SK-N-SH treated with all-trans-retinoic acid at 6 μM for 48 hours (cell line): ENCODE results near the gene SLC8A3.

ENCODE experiments used
- ATAC-seq: fragments of 200-7000 bp; cut with Tn5 transposase; 3 replicates; pipeline ENCODE4 v1.9.1; 2020; ENCODE audit warnings: mild to moderate bottlenecking, moderate library complexity
- ARNTL ChIP-seq: fragments of 450-650 bp; formaldehyde crosslinking; IDR thresholded peaks from 2 replicates; pipeline ENCODE4 v1.5.0; 2020; ENCODE audit warnings: low read depth, mild to moderate bottlenecking, moderate library complexity, borderline replicate concordance
- BACH2 ChIP-seq: fragments of 250-450 bp; sonication (Bioruptor Pico); IDR thresholded peaks from 2 replicates; pipeline ENCODE4 v1.9.0; 2021; ENCODE audit warnings: mild to moderate bottlenecking, borderline replicate concordance
- CSDC2 ChIP-seq: fragments of 250-450 bp; sonication (Bioruptor Pico); IDR thresholded peaks from 2 replicates; pipeline ENCODE4 v1.5.0; 2020; ENCODE audit warnings: mild to moderate bottlenecking, moderate library complexity
- CSRNP3 ChIP-seq: fragments of 250-450 bp; sonication (Bioruptor Pico); IDR thresholded peaks from 2 replicates; pipeline ENCODE4 v1.5.1; 2021; ENCODE audit warnings: mild to moderate bottlenecking, moderate library complexity
- ESRRG ChIP-seq: fragments of 250-450 bp; sonication (Bioruptor Pico); IDR thresholded peaks from 2 replicates; pipeline ENCODE4 v1.6.1; 2021; ENCODE audit warnings: mild to moderate bottlenecking
- GLIS3 ChIP-seq: fragments of 250-450 bp; sonication (Bioruptor Pico); IDR thresholded peaks from 2 replicates; pipeline ENCODE4 v1.5.0; 2020; ENCODE audit warnings: mild to moderate bottlenecking, moderate library complexity
- ISL1 ChIP-seq: fragments of 250-450 bp; sonication (Bioruptor Pico); IDR thresholded peaks from 2 replicates; pipeline ENCODE4 v2.1.2; 2022; ENCODE audit warnings: mild to moderate bottlenecking, moderate library complexity
- OSR1 ChIP-seq: fragments of 250-450 bp; sonication (Bioruptor Pico); IDR thresholded peaks from 2 replicates; pipeline ENCODE4 v1.8.0; 2022; ENCODE audit warnings: moderate library complexity, mild to moderate bottlenecking, inconsistent platforms
- PPARA ChIP-seq: fragments of 250-450 bp; sonication (Bioruptor Pico); IDR thresholded peaks from 2 replicates; pipeline ENCODE4 v1.5.0; 2020; ENCODE audit warnings: mild to moderate bottlenecking, borderline replicate concordance
- RARB ChIP-seq: fragments of 250-450 bp; sonication (Bioruptor Pico); IDR thresholded peaks from 2 replicates; pipeline ENCODE4 v1.8.0; 2021; ENCODE audit warnings: mild to moderate bottlenecking, moderate library complexity
- SNAI2 ChIP-seq: fragments of 250-450 bp; sonication (Bioruptor Pico); IDR thresholded peaks from 2 replicates; pipeline ENCODE4 v1.5.0; 2020; ENCODE audit warnings: mild to moderate bottlenecking, moderate library complexity
- TCF4 ChIP-seq: fragments of 250-450 bp; sonication (Bioruptor Pico); IDR thresholded peaks from 2 replicates; pipeline ENCODE4 v1.8.0; 2021; ENCODE audit warnings: mild to moderate bottlenecking, moderate library complexity, borderline replicate concordance
- TOX ChIP-seq: fragments of 250-450 bp; sonication (Bioruptor Pico); IDR thresholded peaks from 2 replicates; pipeline ENCODE4 v1.8.0; 2021; ENCODE audit warnings: mild to moderate bottlenecking, moderate library complexity, borderline replicate concordance
- TSHZ2 ChIP-seq: fragments of 250-450 bp; sonication (Bioruptor Pico); IDR thresholded peaks from 2 replicates; pipeline ENCODE4 v1.5.0; 2020; ENCODE audit warnings: mild to moderate bottlenecking, moderate library complexity
- ZC3H10 ChIP-seq: fragments of 250-450 bp; sonication (Bioruptor Pico); IDR thresholded peaks from 2 replicates; pipeline ENCODE4 v1.5.1; 2021; ENCODE audit warnings: mild to moderate bottlenecking, moderate library complexity
- ZFP3 ChIP-seq: fragments of 250-450 bp; sonication (Bioruptor Pico); IDR thresholded peaks from 2 replicates; pipeline ENCODE4 v1.5.0; 2020; ENCODE audit warnings: mild to moderate bottlenecking, moderate library complexity
- ZFP30 ChIP-seq: fragments of 450-650 bp; formaldehyde crosslinking; IDR thresholded peaks from 2 replicates; pipeline ENCODE4 v1.5.0; 2022; ENCODE audit warnings: mild to moderate bottlenecking, moderate library complexity
- ZNF565 ChIP-seq: fragments of 450-650 bp; formaldehyde crosslinking; conservative IDR thresholded peaks from 2 replicates; pipeline ENCODE4 v1.5.0; 2020; ENCODE audit warnings: low read depth, mild to moderate bottlenecking, moderate library complexity
- ZNF70 ChIP-seq: fragments of 450-650 bp; formaldehyde crosslinking; IDR thresholded peaks from 2 replicates; pipeline ENCODE4 v1.5.0; 2020; ENCODE audit warnings: mild to moderate bottlenecking, moderate library complexity
- ZNF8 ChIP-seq: fragments of 450-650 bp; formaldehyde crosslinking; IDR thresholded peaks from 2 replicates; pipeline ENCODE4 v1.5.0; 2020; ENCODE audit warnings: mild to moderate bottlenecking, moderate library complexity
- TF ChIP-seq, protein P1 (sequence below): fragments of 250-450 bp; sonication (Bioruptor Pico); IDR thresholded peaks from 2 replicates; pipeline ENCODE4 v1.8.0; 2020; ENCODE audit warnings: mild to moderate bottlenecking, moderate library complexity, borderline replicate concordance
- TF ChIP-seq, protein P2 (sequence below): fragments of 250-450 bp; sonication (Bioruptor Pico); IDR thresholded peaks from 2 replicates; pipeline ENCODE4 v1.8.0; 2021; ENCODE audit warnings: low read depth, mild to moderate bottlenecking, moderate library complexity, borderline replicate concordance
- TF ChIP-seq, protein P3 (sequence below): fragments of 250-450 bp; sonication (Bioruptor Pico); IDR thresholded peaks from 2 replicates; pipeline ENCODE4 v1.5.1; 2020; ENCODE audit warnings: low read depth, mild to moderate bottlenecking, moderate library complexity

Gene SLC8A3

DNA sequence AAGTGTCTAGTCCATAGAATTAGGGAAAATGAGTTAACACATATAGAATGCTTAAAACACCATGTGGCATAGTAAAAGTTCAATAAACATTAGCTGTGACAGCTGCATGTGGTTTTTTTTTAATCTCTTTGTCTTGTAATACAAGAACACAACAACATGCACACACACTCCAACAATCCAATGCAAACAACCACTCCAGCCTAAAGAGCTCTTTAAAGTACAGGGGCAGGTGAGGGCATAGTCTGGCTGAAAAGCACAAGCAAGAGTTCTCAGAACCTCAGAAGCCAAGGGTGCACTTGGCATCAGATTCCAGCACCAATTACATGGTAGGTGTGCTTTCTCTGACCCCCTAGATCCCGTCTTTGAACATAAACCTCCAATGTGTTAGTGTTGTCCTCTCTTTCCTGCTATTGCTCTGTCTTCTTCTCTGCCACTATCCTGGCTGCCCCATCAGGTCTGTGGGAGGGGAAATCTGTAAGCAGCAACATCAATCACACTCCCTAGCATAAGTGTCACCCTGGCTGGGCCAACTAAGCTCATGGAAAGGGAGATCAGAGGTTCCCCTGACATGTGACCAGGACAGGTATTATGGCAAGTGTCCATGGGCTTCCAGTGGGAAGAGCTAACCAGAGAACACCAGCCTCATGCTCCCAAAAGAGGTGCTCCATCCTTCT is 91.0 kb downstream of the SLC8A3 start:
- TF ChIP-seq PPARA (CRISPR knock-in tag) (no peak), SNAI2 (no peak), ZNF8 (CRISPR knock-in tag) (no peak), TOX (CRISPR knock-in tag) (no peak), ZFP30 (CRISPR knock-in tag) (no peak), ZFP3 (CRISPR knock-in tag) (no peak), CSDC2 (CRISPR knock-in tag) (no peak), ZNF565 (CRISPR knock-in tag) (no peak), ISL1 (CRISPR knock-in tag) (no peak), BACH2 (CRISPR knock-in tag) (no peak), TCF4 (CRISPR knock-in tag) (no peak), ESRRG (CRISPR knock-in tag) (no peak), OSR1 (no peak), RARB (no peak), CSRNP3 (CRISPR knock-in tag) (no peak), TSHZ2 (CRISPR knock-in tag) (no peak), ZC3H10 (CRISPR knock-in tag) (no peak)
- TF ChIP-seq, protein P1, sequence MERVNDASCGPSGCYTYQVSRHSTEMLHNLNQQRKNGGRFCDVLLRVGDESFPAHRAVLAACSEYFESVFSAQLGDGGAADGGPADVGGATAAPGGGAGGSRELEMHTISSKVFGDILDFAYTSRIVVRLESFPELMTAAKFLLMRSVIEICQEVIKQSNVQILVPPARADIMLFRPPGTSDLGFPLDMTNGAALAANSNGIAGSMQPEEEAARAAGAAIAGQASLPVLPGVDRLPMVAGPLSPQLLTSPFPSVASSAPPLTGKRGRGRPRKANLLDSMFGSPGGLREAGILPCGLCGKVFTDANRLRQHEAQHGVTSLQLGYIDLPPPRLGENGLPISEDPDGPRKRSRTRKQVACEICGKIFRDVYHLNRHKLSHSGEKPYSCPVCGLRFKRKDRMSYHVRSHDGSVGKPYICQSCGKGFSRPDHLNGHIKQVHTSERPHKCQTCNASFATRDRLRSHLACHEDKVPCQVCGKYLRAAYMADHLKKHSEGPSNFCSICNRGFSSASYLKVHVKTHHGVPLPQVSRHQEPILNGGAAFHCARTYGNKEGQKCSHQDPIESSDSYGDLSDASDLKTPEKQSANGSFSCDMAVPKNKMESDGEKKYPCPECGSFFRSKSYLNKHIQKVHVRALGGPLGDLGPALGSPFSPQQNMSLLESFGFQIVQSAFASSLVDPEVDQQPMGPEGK (CRISPR knock-in tag): no peak
- TF ChIP-seq, protein P2, sequence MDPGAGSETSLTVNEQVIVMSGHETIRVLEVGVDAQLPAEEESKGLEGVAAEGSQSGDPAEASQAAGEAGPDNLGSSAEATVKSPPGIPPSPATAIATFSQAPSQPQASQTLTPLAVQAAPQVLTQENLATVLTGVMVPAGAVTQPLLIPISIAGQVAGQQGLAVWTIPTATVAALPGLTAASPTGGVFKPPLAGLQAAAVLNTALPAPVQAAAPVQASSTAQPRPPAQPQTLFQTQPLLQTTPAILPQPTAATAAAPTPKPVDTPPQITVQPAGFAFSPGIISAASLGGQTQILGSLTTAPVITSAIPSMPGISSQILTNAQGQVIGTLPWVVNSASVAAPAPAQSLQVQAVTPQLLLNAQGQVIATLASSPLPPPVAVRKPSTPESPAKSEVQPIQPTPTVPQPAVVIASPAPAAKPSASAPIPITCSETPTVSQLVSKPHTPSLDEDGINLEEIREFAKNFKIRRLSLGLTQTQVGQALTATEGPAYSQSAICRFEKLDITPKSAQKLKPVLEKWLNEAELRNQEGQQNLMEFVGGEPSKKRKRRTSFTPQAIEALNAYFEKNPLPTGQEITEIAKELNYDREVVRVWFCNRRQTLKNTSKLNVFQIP (CRISPR knock-in tag): no peak
- TF ChIP-seq, protein P3, sequence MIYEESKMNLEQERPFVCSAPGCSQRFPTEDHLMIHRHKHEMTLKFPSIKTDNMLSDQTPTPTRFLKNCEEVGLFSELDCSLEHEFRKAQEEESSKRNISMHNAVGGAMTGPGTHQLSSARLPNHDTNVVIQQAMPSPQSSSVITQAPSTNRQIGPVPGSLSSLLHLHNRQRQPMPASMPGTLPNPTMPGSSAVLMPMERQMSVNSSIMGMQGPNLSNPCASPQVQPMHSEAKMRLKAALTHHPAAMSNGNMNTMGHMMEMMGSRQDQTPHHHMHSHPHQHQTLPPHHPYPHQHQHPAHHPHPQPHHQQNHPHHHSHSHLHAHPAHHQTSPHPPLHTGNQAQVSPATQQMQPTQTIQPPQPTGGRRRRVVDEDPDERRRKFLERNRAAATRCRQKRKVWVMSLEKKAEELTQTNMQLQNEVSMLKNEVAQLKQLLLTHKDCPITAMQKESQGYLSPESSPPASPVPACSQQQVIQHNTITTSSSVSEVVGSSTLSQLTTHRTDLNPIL (CRISPR knock-in tag): no peak
- TF ChIP-seq, all 23 proteins: peak for 0
- ATAC-seq: no peak

- ATAC-seq: no peak
- TF ChIP-seq ZNF8 (CRISPR knock-in tag) (no peak), ISL1 (CRISPR knock-in tag) (no peak), ZFP30 (CRISPR knock-in tag) (no peak), BACH2 (CRISPR knock-in tag) (no peak), ARNTL (CRISPR knock-in tag) (no peak), GLIS3 (CRISPR knock-in tag) (no peak), ZFP3 (CRISPR knock-in tag) (no peak), TSHZ2 (CRISPR knock-in tag) (no peak), SNAI2 (no peak), ZC3H10 (CRISPR knock-in tag) (no peak), RARB (no peak), ZNF70 (no peak)
- TF ChIP-seq, protein P2 (CRISPR knock-in tag): no peak
- TF ChIP-seq, protein P3 (CRISPR knock-in tag): no peak
Observed at GRCh38 chr14:70096866-70097265, 91.9 kb downstream of the SLC8A3 start.
